Esophagus muscularis mucosa (tissue), 4 donors: ENCODE results near the gene ACSL6. TPM values are rescaled to one million over a fixed set of nuclear protein-coding genes. Genes with fewer than 3 reads are reported as not detected.
A peak's percentile ranks its signal among the peaks of the same experiment; 100 is the strongest.

Experiments used
- DNase-seq: peaks from one replicate; pipeline ENCODE4 v3.0.0-alpha.2; 2017; ENCODE audit errors: extremely low spot score
- H3K27ac ChIP-seq, 4 donors: fragments of 200-600 bp; sonication (generic); replicated peaks in 1 of 4; 1 replicate in 3 of 4; 2 replicates in 1 of 4; pipeline ENCODE4 v1.5.1; 2016 to 2019; ENCODE audit warnings: mild to moderate bottlenecking in 1 of 4
- H3K27me3 ChIP-seq, 4 donors: fragments of 200-600 bp; sonication (generic); one replicate each; pipeline versions ENCODE4 v1.5.1 to v1.6.0; 2016 to 2019
- H3K36me3 ChIP-seq, 4 donors: fragments of 200-600 bp; sonication (generic); one replicate each; pipeline ENCODE4 v1.5.1; 2016 to 2019
- H3K4me1 ChIP-seq, 4 donors: fragments of 200-600 bp; sonication (generic); one replicate each; pipeline ENCODE4 v1.5.1; 2016 to 2019
- H3K4me3 ChIP-seq, 4 donors: fragments of 200-600 bp; sonication (generic); 1 replicate in 2 of 4; 2 replicates in 2 of 4; pipeline ENCODE4 v1.5.1; 2016 to 2019; ENCODE audit warnings: mild to moderate bottlenecking in 4 of 4, moderate library complexity in 1 of 4
- H3K9me3 ChIP-seq, 4 donors: fragments of 200-600 bp; sonication (generic); 1 replicate in 3 of 4; 2 replicates in 1 of 4; pipeline ENCODE4 v1.5.1; 2016 to 2019
- CTCF ChIP-seq, 3 experiments: fragments of 200-600 bp in 2 of 3; fragments of 450-650 bp in 1 of 3; sonication (generic) in 2 of 3; IDR thresholded peaks; one replicate each; pipeline ENCODE4 v1.5.1; 2017 to 2019; ENCODE audit warnings: antibody characterized with exemption in 3 of 3, mild to moderate bottlenecking in 2 of 3, moderate library complexity in 1 of 3
- EP300 ChIP-seq: sonication (generic); formaldehyde crosslinking; IDR thresholded peaks from one replicate; pipeline ENCODE4 v1.6.1; 2017; ENCODE audit warnings: antibody characterized with exemption
- POLR2A ChIP-seq: fragments of 450-650 bp; IDR thresholded peaks from one replicate; pipeline ENCODE4 v1.6.1; 2017; ENCODE audit warnings: antibody characterized with exemption, moderate library complexity, mild to moderate bottlenecking, low read depth
- POLR2AphosphoS5 ChIP-seq, 2 donors: sonication (generic); formaldehyde crosslinking; IDR thresholded peaks; one replicate each; pipeline ENCODE4 v1.6.1; 2017; ENCODE audit warnings: antibody characterized with exemption in 2 of 2
- WGBS: methylation state at CpG from one replicate; pipeline ENCODE4 v1.1.5; 2018; 5-methylcytosine and 5-hydroxymethylcytosine counted together
- intact Hi-C: fragments of 100-400 bp; cut with DNase I; formaldehyde crosslinking; loops from one replicate; pipeline ENCODE4 v1.15.1; 2023
- total RNA-seq, 4 donors: library from RNA; depleted of rRNA; stranded (reverse); fragments of >200 nt; gene quantifications; one replicate each; pipeline versions ENCODE4 v1.1.0 to v1.2.1, GENCODE V29; 2016

The ACSL6 gene
- total RNA-seq, 4 donors from 2014 or later, result 1.6 to 2.6 (median 1.9) TPM

DNA sequence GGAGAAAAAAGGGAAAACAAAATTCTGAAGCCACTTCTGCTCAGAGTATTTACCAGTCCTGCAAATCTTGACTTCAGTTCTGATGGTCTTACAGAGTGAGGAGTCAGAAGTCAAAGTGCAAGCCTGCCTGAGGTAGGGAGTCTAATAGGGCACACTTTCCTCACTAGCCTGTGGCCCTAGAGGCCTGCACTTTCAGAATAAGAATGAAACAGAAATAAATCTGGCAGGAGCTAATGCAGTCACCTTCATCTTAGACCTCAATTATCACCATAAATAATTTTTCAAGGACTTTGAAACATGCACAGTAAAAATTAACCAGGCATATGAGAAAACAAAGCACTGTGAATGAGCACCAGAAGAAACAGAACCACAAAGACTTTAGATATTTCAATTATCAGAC, 20.7 kb upstream of the ACSL6 start:
- intact Hi-C loops, result no loop called here
- TF ChIP-seq POLR2A (no peak), CTCF (IDR thresholded peaks at IDR 0.05) (no peak), POLR2AphosphoS5 (IDR thresholded peaks at IDR 0.05) (no peak), EP300 (no peak)

DNA sequence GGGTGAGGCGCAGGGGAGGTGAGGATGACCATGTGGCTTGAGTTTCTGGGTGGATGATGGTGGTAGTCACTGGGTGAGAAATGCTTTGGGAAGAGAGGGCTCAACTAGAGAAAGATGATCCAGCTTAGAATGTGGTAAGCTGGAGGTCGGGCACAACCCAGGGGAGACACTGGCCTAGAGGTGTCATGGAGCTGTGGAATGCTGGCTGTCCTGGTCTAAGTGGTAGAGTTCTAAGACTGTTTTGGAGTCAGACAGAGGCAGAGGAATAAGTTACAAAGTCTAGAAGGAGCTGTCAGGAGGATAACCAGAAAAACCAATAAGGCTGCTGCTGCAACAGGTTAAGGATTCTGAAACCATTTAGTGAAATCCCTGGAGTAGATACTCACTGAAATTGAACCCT, 19.2 kb upstream of the ACSL6 start:
- Histone ChIP-seq H3K4me3 (no peak overlapping the region), H3K4me1 (no peaks in the 10 kb centered on the region), H3K36me3 (no peaks in the 10 kb centered on the region), H3K9me3 (peaks cover 0 to 4% (median 0%) of the 10 kb centered on the region in 4 donors), H3K27me3 (peaks cover 0 to 11% (median 0%) of the 10 kb centered on the region in 4 donors), H3K27ac (no peak overlapping the region)
- TF ChIP-seq EP300, result no peak
- no peak for TF ChIP-seq POLR2A
- no peak for TF ChIP-seq CTCF (IDR thresholded peaks at IDR 0.05)
- no peak for TF ChIP-seq POLR2AphosphoS5 (IDR thresholded peaks at IDR 0.05)
- intact Hi-C loops, result no loop called here
- 94% methylated on average over 2 of the region's 2 CpGs for WGBS
- DNase-seq, result peak; percentile 62

More for the DNA sequence above, 20.7 kb upstream of the ACSL6 start:
- Histone ChIP-seq H3K27me3 (no peaks in the 10 kb centered on the region), H3K9me3 (peaks cover 0 to 4% (median 0%) of the 10 kb centered on the region in 4 donors), H3K36me3 (no peaks in the 10 kb centered on the region), H3K4me3 (no peak overlapping the region), H3K4me1 (no peaks in the 10 kb centered on the region), H3K27ac (no peak overlapping the region)
- no peak for DNase-seq

DNA sequence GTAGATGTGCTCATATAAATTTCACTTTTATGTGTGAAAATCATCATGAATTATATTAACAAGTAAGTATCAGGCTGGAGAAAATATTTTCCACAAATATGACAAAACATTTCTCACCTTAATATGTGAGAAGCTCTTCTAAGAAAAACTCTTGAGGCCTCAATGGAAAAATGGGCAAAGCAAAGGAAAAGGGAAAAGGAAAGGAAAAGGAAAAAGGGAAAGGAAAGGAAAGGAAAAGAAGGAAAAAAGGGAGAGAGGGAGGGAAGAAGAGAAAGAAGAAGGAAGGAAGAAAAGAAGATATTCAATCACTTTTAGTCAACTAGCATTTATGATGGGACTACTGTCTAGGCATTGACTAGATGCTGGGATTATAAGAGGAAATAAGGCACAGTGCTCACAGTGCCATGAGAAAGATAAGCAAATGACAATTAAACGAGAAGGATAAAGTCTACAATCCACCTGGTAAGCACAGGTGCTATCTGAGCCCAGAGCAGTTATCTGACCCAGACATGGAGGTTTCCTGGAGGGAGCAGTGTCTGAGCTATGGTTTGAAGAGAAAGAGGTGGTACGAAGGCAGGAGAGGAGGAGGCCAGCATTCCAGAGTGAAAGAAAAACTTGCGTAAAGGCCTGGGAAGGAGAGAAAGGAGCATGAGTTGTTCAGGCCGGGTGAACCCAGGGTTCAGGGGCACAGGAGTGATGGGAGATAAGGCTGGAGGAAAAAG, 18.3 kb upstream of the ACSL6 start:
- Histone ChIP-seq H3K27ac (no peak overlapping the region), H3K36me3 (no peaks in the 10 kb centered on the region), H3K4me1 (no peaks in the 10 kb centered on the region), H3K9me3 (peaks cover 0 to 4% (median 0%) of the 10 kb centered on the region in 4 donors), H3K27me3 (peaks cover 0 to 11% (median 0%) of the 10 kb centered on the region in 4 donors), H3K4me3 (no peak overlapping the region)
- intact Hi-C loops, result no loop called here
- peak; percentile 42 for DNase-seq
- WGBS, result 82% methylated on average over 4 of the region's 4 CpGs
- TF ChIP-seq POLR2AphosphoS5 (IDR thresholded peaks at IDR 0.05) (no peak), POLR2A (no peak), CTCF (IDR thresholded peaks at IDR 0.05) (no peak), EP300 (no peak)

GRCh38 chr5:132027027-132027426, 15.6 kb upstream of the ACSL6 start:
- DNase-seq, result peak; percentile 26
- H3K36me3 ChIP-seq, result no peaks in the 10 kb centered on the region
- H3K27me3 ChIP-seq, result peaks cover 0 to 11% (median 0%) of the 10 kb centered on the region in 4 donors
- no peaks in the 10 kb centered on the region for H3K9me3 ChIP-seq
- intact Hi-C loops, result no loop called here
- no peak for TF ChIP-seq EP300
- no peak for TF ChIP-seq POLR2A
- TF ChIP-seq CTCF (IDR thresholded peaks at IDR 0.05), result no peak
- no peak for TF ChIP-seq POLR2AphosphoS5 (IDR thresholded peaks at IDR 0.05)
- no peak overlapping the region for H3K27ac ChIP-seq
- no peaks in the 10 kb centered on the region for H3K4me1 ChIP-seq
- no peak overlapping the region for H3K4me3 ChIP-seq
- WGBS, result 74% methylated on average over 2 of the region's 2 CpGs
